ENCODE data around the gene SLC8B1.

Gene SLC8B1

DNA sequence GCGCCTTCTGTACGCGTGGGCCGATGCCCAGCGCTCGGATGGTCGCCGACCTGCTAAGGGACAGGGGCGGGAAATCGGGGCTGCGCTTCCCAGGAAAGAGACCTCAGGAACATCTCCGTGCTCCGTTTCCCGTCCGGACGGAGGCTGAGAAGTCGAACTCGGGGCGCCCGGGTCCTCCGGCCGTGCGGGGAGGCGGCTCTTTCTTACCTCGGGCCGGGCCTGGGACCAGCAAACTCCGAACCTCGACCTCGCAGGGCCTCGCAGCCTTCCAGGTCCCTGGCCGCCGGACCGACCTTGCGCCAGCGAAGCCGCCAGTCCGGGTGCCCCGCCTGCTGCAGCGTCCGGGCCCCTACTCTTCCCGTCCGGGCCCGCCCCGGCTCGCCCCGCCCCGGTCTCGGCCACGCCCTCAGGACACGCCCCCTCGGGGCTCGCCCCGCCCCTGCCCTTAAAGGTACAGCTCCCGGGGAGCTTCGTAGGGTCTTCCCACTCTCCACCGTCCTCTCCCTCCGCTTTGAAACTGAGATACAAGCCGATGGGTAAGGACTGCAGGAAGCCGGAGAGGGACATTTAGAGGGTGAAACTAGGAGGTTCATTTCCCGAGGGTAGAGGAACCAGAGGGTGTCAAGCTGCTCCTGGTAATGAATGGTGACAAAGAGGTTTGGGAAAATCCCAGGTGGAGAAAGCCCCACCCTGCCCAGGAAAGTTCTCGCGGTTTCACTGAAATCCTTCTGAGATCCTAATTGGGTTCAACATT, at the start of gene SLC8B1:
SLC8B1 (minus strand) TSS at position 324 of the 754 bp plus-strand sequence. CDS start 2,231 bp downstream, outside the sequence.
- in situ Hi-C loops (cut with MboI; ENCODE audit: low sequenced_read_pairs), result no loop called here

DNA sequence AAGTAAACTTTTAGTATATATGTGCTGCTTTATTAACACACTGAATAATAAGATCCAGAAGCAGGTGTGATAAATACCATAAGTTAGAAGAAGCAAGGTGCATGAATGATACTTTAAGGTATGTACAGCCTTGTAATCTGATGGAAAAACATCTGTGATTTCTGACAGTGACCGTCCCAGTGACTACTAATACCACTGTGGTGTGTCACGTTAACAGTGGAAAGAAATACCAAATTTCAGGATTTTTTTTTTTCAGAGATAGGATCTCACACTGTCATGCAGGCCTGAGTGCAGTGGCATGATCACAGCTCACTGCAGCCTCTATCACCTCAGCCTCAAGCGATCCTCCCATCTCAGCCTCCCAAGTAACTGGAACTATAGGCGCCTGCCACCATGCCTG, 47.3 kb upstream of the SLC8B1 start:
- in situ Hi-C loops (cut with MboI; ENCODE audit: low sequenced_read_pairs), result no loop called here

DNA sequence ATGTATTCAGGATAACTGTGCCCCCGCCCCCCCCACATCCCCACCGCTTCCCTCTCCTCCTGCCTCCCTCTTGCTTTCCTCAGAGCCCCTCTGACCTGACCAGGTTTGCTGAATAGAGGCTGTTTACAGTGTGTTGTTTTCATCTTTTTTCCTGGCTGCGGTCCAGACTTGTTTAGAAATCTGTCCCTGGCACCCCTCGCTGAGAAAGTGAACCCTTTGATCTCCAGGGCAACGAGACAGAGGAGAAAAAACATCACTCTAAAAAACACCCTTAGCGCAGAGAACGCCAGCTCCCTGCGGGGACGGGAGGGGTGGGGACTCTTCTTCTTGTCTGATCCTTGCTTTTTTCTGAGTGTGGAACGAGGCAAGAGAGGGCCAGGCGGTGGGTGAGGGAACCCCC, 46.3 kb upstream of the SLC8B1 start:
- in situ Hi-C loops (cut with MboI; ENCODE audit: low sequenced_read_pairs), result no loop called here

DNA sequence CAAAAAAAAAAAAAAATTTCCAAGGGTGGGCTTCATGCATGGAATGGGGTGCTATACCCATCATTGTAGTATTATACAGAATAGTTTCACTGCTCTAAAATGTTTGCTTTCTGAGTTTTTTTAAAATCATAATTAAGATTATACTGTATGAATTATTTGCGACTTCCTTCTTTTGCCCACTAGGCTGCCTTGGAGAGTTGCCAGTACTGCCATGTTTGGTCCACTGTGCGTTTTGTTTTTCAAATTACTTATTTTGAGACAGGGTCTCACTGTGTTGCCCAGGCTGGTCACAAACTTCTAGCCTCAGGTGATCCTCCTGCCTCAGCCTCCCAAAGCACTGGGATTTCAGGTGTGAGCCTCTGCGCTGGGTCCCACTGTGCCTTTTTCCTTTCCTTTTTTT, 43.4 kb upstream of the SLC8B1 start:
- in situ Hi-C loops (cut with MboI; ENCODE audit: low sequenced_read_pairs), result no loop called here

DNA sequence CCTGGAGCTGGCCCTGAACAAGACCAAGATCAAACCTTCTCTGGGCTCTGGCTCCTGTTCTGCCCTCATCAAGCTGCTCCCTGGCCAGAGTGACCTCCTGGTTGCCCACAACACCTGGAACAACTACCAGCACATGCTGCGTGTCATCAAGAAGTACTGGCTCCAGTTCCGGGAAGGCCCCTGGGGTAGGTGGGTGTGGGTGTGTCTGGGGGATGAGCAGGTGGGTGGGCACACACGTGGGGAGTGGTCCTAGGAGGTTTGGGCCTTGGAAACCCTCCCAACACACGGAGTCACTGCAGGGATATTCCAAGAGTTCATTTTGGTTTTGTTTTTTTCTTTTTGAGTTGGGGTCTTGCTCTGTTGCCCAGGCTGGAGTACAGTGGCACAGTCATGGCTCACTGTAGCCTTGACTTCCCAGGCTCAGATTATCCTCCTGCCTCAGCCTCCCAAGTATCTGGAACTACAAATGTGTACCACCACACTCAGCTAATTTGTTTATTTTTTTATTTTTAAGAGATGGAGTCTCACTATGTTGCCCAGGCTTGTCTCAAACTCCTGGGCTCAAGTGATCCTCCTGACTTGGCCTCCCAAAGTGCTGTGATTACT, 40.0 kb upstream of the SLC8B1 start:
- in situ Hi-C loops (cut with MboI; ENCODE audit: low sequenced_read_pairs), result no loop called here

DNA sequence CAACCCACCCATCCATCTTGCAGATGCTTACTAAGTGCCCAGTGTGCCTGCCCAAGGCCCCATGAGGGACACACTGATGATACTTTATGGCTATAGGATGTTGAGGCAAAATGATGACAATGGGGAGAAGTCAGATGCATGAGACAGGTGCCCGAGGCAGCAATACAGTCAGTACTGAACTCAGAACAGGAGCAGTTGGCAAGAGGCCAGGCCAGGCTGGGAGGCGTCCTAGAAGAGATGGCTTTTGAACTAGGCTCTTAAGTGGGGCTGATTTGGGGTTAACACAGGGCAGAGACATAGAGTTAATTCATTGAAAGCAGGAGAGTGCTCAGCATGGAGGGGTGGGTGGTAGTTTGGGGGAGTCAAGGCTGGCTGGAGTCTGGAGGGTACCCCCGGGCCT, 39.1 kb upstream of the SLC8B1 start:
- in situ Hi-C loops (cut with MboI; ENCODE audit: low sequenced_read_pairs), result no loop called here

DNA sequence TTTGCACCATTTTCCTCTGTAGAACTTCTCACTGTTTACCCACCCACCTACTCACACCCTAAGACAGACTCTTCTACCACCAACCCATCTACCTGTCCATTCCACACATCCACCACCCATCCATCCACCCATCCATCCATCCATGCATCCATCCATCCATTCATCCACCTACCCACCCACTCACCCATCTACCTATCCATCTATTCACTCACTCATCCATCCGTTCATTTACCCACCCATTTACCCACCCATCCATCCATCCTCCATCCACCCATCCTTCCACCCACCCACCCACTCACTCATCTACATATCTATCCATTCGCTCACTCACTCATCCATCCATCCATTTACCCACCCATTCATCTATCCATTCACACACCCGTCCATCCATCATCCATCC, 38.5 kb upstream of the SLC8B1 start:
- in situ Hi-C loops (cut with MboI; ENCODE audit: low sequenced_read_pairs), result no loop called here

DNA sequence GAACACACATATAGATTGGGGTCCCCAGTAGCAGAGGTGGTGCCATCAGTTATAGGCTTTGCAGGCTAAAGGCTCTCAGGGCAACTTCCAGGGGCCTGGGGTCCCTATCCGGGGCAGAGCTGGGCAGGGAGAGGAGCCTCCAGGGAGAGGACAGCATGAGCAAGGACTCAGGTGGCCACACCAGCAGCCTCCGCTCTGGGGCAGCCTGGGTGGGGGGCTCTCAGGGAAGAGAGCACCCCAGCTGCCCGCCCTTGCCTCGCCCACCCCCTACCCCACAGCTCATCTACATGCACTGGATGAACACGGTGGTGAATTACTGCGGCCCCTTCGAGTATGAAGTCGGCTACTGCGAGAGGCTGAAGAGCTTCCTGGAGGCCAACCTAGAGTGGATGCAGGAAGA, 37.5 kb upstream of the SLC8B1 start:
- in situ Hi-C loops (cut with MboI; ENCODE audit: low sequenced_read_pairs), result no loop called here

DNA sequence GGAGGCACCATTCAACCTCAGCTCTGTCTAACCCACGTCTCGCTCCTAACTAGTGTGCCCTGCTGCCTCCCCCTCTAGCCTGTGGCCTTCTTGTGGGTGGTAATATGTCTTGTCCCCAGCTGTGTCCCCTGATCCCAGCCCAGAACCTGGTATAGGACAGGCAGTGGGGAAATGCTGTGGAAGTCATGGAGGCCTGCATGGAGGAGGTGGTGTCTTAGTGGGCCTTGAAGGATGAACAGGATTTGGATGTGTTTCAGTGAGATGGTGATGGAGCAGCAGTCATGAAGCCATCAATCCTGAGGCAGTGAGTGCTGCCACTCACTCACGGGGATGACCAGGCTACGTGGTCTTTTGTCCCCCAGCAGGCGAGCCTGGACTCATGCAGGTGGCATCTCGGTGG, 36.9 kb upstream of the SLC8B1 start:
- in situ Hi-C loops (cut with MboI; ENCODE audit: low sequenced_read_pairs), result no loop called here

DNA sequence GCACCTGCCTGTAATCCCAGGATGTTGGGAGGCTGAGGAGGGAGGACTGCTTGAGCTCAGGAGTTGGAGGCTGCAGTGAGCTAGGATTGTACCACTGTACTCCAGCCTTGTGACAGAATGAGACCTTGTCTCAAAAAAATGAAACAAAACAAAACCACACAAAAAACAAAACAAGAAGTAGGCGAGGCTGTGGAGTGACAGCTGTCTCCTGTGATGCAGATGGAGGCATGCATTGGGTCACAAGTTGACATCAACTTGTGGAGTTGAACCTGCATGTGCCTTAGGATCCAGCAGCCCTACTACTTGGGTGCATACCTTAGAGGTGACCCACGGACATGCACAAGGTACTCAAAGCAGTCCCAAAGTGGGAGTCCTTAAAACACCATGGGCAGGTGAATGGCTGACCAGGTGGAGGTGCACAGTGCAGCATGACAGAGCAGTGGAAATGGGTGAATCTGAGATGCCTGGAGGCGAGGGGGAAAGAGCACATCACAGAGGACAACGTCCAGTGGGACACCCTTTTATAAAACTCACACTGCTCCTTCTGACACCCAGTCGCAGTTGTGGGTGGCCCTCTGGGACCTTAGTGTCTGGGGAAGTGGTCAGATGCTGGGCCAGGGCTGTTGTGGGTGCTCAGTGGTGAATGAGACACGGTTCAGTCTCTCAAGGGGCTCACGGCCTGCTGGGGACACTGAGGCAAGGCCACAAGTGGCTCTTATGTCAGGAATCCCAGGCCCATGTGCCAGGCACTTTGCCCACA, 36.2 kb upstream of the SLC8B1 start:
- in situ Hi-C loops (cut with MboI; ENCODE audit: low sequenced_read_pairs), result no loop called here

DNA sequence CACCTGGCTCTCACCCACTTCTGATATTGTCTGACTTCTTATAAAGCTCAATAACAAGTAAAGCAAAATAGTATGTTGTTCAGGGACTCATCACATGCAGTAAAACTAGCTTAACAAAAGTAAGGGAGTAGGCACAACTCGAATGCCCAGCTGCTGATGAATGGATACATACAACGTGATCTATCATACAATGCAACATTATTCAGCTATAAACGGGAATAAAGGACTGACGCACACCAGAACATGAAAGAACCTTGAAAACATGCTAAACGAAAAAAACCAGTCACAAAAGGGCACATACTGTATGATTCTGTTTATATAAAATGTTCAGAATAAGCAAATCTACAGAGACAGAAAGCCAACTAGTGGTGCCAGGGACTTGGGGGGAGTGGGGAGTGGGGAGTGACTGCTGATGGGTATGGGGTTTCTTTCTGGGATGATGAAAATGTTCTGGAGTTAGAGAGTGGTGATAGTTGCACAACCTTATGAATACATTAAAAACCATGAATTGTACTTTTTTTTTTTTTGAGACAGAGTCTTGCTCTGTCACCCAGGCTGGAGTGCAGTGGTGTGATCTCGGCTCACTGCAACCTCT, 34.6 kb upstream of the SLC8B1 start:
- in situ Hi-C loops (cut with MboI; ENCODE audit: low sequenced_read_pairs), result no loop called here

DNA sequence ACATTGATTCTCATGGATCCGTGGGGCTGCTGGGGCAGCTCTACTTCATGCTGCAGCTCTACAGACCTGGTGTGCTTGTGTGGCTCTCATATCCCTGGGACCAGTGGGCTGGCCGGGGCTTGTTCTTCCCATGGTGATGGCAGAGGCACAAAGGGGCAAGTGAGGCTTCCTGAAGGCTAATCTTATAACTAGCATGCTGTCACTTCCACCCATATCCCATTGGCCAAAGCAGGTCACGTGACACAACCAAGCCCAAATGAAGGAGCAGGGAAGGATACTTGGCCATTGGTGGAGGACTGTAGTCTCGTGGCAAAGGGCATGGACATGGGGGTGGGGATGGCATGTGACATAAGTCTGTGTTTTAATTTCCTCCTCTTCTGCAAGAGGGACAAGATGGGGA, 33.4 kb upstream of the SLC8B1 start:
- in situ Hi-C loops (cut with MboI; ENCODE audit: low sequenced_read_pairs), result no loop called here

DNA sequence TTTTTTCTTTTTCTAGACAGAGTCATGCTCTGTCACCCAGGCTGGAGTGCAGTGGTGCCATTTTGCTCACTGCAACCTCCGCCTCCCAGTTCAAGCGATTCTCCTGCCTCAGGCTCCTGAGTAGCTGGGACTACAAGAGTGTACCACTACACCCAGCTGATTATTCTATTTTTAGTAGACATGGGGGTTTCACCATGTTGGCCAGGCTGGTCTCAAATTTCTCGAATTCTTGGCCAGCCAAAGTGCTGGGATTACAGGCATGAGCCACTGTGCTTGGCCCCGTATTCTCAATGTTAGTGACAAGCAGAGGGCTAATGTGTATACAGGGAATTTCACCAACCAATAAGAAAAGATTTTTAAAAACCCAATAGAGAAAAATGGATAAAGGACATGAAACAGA, 31.9 kb upstream of the SLC8B1 start:
- in situ Hi-C loops (cut with MboI; ENCODE audit: low sequenced_read_pairs), result no loop called here

DNA sequence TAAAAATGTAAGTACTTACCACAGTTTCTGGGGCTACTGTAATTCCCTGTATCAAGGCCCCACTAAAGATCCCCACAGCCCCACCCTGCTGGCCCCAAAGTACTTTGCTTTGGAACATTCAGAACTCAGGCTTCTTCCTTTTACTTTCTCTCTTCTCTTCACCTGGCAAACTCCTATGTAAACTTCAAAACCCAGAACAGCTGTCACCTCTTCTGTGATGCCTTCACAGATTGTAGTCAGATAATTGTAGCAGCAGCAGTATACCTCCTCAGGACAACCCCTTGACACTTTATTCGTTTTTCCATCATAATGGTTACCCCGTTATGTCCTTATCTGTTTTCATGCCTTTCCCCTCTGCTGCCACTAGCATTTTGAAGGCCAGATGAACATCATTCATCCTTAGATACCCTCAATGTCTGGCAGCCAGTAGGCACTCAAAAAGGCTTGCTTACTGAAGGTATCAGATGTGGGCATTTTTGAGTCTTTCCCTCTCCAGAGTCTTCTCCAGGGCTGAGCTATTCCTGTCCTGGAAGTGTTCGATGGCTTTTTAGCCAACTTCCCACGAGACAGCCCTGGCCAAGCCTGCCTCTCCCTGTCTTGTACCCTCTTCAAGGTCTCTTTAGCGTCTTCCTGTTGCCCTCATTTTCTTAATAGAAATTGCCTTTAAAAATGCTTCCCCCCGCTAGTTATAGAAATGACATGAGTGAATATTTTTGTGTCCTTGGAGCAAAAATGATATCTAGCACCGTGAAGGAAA, 30.9 kb upstream of the SLC8B1 start:
- in situ Hi-C loops (cut with MboI; ENCODE audit: low sequenced_read_pairs), result no loop called here

DNA sequence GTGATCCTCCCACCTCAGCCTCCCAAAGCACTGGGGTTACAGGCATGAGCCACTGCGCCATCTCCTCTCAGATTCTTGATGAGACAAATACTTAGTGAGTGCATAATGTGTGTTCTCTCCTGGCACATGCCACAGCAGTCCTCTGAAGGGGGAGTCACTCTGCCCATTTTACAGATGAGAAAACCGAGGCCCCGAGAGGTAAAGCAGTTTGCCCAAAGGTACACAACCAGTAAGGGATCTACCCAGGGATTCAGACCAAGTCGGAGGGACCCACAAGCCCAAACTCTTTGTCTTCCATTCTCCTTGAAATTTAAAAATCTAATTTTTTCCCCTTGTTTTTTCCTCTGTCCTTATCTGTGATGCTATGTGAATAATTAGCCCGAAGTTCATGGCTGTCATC, 29.8 kb upstream of the SLC8B1 start:
- in situ Hi-C loops (cut with MboI; ENCODE audit: low sequenced_read_pairs), result no loop called here

DNA sequence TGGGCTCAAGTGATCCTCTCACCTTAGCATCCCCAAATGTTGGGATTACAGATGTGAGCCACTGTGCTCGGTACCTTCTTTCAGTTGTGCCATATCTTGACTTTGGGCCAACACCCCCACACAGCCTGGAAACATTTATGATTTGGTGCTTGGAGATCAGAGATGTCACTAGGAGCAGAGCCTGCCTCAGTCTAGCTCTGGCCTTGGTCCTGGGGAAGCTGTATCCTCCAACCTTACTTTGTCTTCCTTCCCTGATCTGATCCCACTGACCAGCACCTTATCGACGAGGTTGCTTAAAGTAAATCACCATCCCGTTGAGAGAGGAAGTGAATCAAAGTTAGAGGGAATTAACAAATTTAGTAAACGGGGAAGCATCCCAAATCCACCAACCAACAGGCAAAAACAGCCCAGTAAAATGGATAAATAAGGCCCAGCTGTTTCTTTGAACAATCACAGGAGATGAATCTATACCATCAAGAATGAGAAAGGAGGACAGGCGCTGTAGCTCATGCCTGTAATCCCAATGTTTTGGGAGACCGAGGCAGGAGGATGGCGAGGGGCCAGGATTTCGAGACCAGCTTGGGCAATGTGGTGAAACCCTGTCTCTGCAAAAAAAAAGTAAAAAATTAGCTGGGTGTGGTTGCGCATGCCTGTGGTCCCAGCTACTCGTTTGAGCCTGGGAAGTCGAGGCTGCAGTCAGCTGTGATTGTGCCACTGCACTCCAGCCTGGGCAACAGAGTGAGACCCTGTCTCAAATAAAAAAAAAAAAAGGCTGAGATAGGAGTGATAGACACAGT, 26.9 kb upstream of the SLC8B1 start:
- in situ Hi-C loops (cut with MboI; ENCODE audit: low sequenced_read_pairs), result no loop called here

DNA sequence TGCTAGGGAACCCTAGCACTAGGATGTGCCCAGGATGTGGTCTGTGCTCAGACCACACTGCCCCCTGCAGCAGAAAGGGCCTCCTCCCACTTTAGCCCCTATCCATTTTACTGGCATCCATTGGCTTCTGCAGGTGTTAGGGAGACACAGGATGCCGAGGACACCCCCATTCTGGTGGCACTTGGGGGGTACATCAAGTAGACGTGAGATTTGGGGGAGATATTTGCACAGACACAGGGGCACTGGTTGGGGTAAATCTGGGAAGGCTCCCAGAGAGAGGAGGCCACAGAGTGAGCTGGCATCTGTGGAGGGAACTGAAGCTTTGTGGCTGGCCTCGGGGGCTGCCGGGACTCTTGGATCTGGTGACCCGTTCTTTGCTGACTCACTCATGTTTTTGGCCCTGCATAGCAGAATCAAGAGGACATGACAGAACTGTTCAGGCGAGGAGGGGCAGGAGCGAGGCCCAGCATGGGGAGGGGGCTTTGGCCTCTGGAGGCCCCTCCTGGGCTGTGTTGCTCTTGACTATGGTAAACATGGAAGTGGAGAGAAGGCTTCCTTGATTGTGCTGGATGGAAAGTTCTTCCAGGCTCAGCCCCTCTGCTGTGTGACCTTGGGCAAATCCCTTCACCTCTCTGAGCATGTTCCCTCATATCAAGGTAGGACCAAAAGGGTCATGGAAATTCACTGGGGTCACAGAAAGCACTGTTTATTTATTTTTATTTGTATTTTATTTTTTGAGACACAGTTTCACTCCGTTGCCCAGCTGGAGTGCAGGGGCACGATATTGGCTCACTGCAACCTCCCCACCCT, 25.2 kb upstream of the SLC8B1 start:
- in situ Hi-C loops (cut with MboI; ENCODE audit: low sequenced_read_pairs), result no loop called here

DNA sequence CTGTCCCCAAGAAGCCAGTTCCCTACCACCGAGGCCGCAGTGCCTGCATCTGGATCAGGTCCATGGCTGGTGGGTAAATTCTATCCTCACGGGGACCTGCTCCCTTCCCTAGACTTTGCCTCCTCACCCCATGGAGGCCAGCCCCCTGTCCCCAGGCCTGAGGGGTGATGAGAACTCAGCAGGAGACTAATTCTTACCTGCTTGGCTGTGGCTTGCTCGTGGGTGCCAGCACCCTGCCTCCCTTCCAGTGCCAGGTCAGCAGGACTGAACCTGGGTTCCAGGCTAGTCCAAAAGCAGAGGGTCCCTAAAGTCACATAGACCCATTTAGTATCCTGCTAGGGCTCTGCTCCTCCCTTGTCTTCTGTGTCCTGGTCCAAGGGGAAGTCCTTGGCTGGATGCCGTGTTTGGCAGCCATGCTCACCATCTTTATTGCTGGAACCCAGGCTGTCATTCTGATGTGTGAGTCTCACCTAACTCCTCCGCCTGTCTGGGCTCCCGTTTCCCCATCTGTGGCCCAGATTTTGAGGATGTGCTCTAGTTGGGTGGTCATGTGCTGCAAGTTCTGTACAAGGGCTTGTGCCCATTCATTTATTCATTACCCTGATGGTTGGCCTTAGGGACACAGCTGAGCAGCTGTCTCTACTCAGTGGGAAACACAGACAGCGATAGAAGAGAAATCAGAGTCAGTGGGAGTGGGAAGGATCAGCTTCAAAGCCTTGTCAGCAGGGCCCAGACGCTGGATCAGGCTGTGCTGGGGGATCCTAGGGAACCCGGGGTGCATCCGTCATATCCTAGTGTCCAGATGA, 24.4 kb upstream of the SLC8B1 start:
- in situ Hi-C loops (cut with MboI; ENCODE audit: low sequenced_read_pairs), result no loop called here

All from HL-60/S4 treated with phorbol 12-myristate 13-acetate at 8.2 ng/mL for 4 days and 3 days (cell line).